GM23248 (cell line): ENCODE results near the gene ZNF808. TPM values are rescaled to one million over a fixed set of nuclear protein-coding genes. Genes with fewer than 3 reads are reported as not detected.
"Not testable (repeated sequence)": the region's sequence is repeated elsewhere in the genome, so short reads cannot be mapped to it uniquely, and the experiment has no call there.

Experiments
- DNase-seq: peaks from one replicate; pipeline ENCODE4 v3.0.0-alpha.2; 2015
- H2AFZ ChIP-seq: fragments of 200-600 bp; sonication (generic); 2 replicates; pipeline ENCODE4 v1.6.1; 2016; ENCODE audit warnings: antibody characterized with exemption
- H3F3A ChIP-seq: fragments of 200-600 bp; sonication (generic); 2 replicates; pipeline ENCODE4 v1.6.1; 2016; ENCODE audit warnings: mild to moderate bottlenecking, antibody characterized with exemption, mixed run types; ENCODE audit not compliant: insufficient read depth
- H3K27ac ChIP-seq: fragments of 200-600 bp; sonication (generic); 2 replicates; pipeline ENCODE4 v1.5.1; 2016; ENCODE audit warnings: mild to moderate bottlenecking
- H3K27me3 ChIP-seq: fragments of 200-600 bp; sonication (generic); replicated peaks from 2 replicates; pipeline ENCODE4 v1.6.1; 2016; ENCODE audit warnings: mild to moderate bottlenecking; ENCODE audit not compliant: insufficient read depth
- H3K36me3 ChIP-seq: fragments of 200-600 bp; sonication (generic); 2 replicates; pipeline ENCODE4 v1.6.1; 2016; ENCODE audit warnings: low read depth, mild to moderate bottlenecking
- H3K4me1 ChIP-seq: fragments of 200-600 bp; sonication (generic); 2 replicates; pipeline ENCODE4 v1.6.1; 2016; ENCODE audit warnings: mild to moderate bottlenecking; ENCODE audit not compliant: insufficient read depth
- H3K4me2 ChIP-seq: fragments of 200-600 bp; sonication (generic); one replicate; pipeline ENCODE4 v1.6.1; 2016; ENCODE audit warnings: mild to moderate bottlenecking; ENCODE audit not compliant: unreplicated experiment
- H3K4me3 ChIP-seq: fragments of 200-600 bp; sonication (generic); 2 replicates; pipeline ENCODE4 v1.5.1; 2016; ENCODE audit warnings: mild to moderate bottlenecking
- H3K79me2 ChIP-seq: fragments of 200-600 bp; sonication (generic); 2 replicates; pipeline ENCODE4 v1.6.1; 2016; ENCODE audit warnings: mild to moderate bottlenecking; ENCODE audit not compliant: insufficient read depth
- H3K9ac ChIP-seq: fragments of 200-600 bp; sonication (generic); 2 replicates; pipeline ENCODE4 v1.6.1; 2016; ENCODE audit warnings: mild to moderate bottlenecking
- H3K9me2 ChIP-seq: fragments of 200-600 bp; sonication (generic); 2 replicates; pipeline ENCODE4 v1.6.1; 2016; ENCODE audit warnings: mixed run types, mild to moderate bottlenecking, moderate library complexity; ENCODE audit not compliant: insufficient read depth
- H3K9me3 ChIP-seq: fragments of 200-600 bp; sonication (generic); one replicate; pipeline ENCODE4 v1.6.1; 2017; ENCODE audit warnings: low read depth
- H4K20me1 ChIP-seq: fragments of 200-600 bp; sonication (generic); 2 replicates; pipeline ENCODE4 v1.6.0; 2016; ENCODE audit not compliant: insufficient read depth
- EZH2 ChIP-seq: fragments of 200-600 bp; sonication (generic); IDR thresholded peaks from 2 replicates; pipeline ENCODE4 v1.6.1; 2018; ENCODE audit warnings: antibody characterized with exemption, mild to moderate bottlenecking; ENCODE audit not compliant: insufficient read depth, poor library complexity, severe bottlenecking
- EZH2phosphoT487 ChIP-seq: fragments of 200-600 bp; sonication (generic); IDR thresholded peaks from 2 replicates; pipeline ENCODE4 v1.6.1; 2018; ENCODE audit warnings: antibody characterized with exemption, moderate library complexity, mild to moderate bottlenecking, low read depth; ENCODE audit not compliant: insufficient read depth
- WGBS, 2 experiments: methylation state at CpG; one replicate each; pipeline ENCODE4 v1.1.6; 2015 to 2017; ENCODE audit warnings: low lambda C conversion rate in 2 of 2, low coverage in 1 of 2; ENCODE audit errors: missing lambda C conversion rate in 2 of 2; 5-methylcytosine and 5-hydroxymethylcytosine counted together
- in situ Hi-C: fragments of 300-500 bp; cut with MboI; formaldehyde crosslinking; loops from 2 replicates; pipeline ENCODE4 v1.15.0; 2020
- polyA plus RNA-seq: library from polyadenylated mRNA; unstranded; fragments of >200 nt; fragmentation: Nextera tagmentation; extraction: Ambion mirVana; gene quantifications from 2 replicates; pipeline ENCODE4 v1.2.1, GENCODE V29; 2016
- small RNA-seq: library from RNA; depleted of rRNA; stranded (forward); fragments of <200 nt; gene quantifications from one replicate; pipeline ENCODE3, GENCODE V24; 2014; ENCODE audit warnings: low read depth, low replicate concordance
- total RNA-seq: library from RNA; depleted of rRNA; stranded (reverse); fragments of >200 nt; shearing (Covaris generic); gene quantifications from 2 replicates; pipeline ENCODE4 v1.2.3, GENCODE V29; 2014; rRNA removed

ZNF808 gene
- total and polyA plus RNA-seq, 2 experiments from 2014 or later: 2.9 to 7.9 TPM

DNA sequence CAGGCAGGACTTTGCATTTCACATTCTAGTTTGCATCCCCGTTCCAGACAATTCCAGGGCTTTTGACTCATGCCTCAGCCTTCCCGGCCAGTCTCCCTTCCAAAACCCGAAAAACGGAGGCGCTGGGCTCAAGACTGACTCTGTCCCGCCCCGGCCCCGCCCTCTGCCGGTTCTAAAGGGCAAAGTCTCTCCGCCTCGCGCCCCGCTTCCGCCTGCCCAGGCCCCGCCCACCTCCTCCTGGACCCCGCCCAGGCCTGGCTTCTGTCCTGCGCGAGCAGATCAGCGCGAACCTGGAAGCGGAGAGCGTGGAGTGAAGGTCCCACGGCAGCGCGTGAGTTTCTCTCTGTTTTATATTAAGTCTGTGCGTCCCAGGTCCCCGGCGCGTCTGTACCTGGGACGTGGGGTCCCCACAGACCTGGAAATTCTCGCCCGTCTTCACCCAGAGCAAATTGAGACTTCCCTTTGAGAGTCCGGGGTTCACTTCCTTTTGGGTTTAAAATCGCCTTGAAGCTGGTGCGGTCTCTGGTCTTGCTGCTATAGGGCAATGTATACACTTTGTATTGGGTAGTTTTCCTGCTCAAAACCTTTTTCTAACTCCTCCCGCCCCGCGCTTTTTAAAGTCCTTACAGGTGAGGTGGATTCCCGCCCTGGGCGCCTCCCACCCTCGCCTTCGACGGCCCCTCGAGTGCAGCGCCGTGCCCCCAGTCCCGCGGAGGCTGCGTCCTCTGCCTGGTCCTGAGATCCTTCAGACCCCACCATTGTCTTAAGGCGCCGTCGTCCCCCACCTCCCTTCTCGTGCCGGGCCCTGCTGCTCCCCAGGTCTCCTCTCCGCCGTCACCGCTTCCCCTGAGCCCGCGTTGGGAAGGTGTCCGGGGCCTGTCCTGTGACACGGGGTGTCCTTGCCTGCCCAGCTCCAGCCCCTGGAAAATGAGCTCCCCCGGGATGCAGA is 73.8 kb downstream of the ZNF808 start:
- in situ Hi-C loops: no loop called here
- TF ChIP-seq EZH2phosphoT487 (no peak), EZH2 (no peak)
- peak overlapping the region; percentile 79 for H3K4me3 ChIP-seq
- peak overlapping the region; percentile 92 for H2AFZ ChIP-seq
- peaks cover 15% of the 10 kb centered on the region for H3F3A ChIP-seq
- peak overlapping the region; percentile 88 for H3K4me2 ChIP-seq
- no peaks in the 10 kb centered on the region for H3K9me2 ChIP-seq
- H3K4me1 ChIP-seq: peaks cover 7% of the 10 kb centered on the region; the same call in 1 of the 2 replicates
- 0 out of 2 replicates have a peak, but pooled peaks cover 5% of the 10 kb centered on the region for H3K36me3 ChIP-seq
- no peaks in the 10 kb centered on the region for H3K27me3 ChIP-seq
- no peaks in the 10 kb centered on the region for H4K20me1 ChIP-seq
- no peaks in the 10 kb centered on the region for H3K79me2 ChIP-seq
- DNase-seq: peak; percentile 97
- H3K27ac ChIP-seq: peak overlapping the region; percentile 32
- peak overlapping the region; percentile 66 for H3K9ac ChIP-seq
- H3K9me3 ChIP-seq: no peaks in the 10 kb centered on the region
- WGBS, 2 experiments: 1 to 3% methylated on average over 46 to 62 of the region's 62 CpGs

DNA sequence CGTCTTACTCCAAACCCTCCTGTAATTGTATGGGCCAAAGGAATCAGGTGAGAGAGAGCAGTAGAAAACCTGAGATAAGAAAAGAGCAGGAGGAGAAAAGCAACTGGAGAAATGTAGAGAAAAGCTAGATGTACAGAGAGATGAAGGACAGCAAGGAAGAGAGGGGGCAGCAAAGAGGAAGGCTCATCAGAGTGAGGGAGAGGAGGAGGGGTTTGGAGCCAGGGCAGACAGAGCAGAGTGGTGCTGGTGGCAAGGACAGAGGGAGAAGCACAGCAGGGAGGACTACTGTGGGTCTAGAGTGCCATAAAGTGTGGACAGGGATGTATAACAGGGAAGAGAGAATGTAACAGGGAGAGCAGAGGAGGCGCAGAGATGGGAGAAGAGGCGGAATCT is 74.5 kb downstream of the ZNF808 start:
- Histone ChIP-seq H2AFZ (peak overlapping the region; percentile 92), H3F3A (peaks cover 15% of the 10 kb centered on the region), H3K9ac (peak overlapping the region; percentile 66), H3K4me3 (peak overlapping the region; percentile 79), H3K4me2 (peak overlapping the region; percentile 88)
- H3K27ac ChIP-seq, H3K27me3 ChIP-seq, H4K20me1 ChIP-seq, H3K9me3 ChIP-seq, H3K36me3 ChIP-seq, H3K79me2 ChIP-seq, in situ Hi-C loops, H3K4me1 ChIP-seq, H3K9me2 ChIP-seq: not testable (repeated sequence)
- 24 to 39% methylated on average over 2 to 3 of the region's 3 CpGs for WGBS, 2 experiments
- peak; percentile 25 for DNase-seq

DNA sequence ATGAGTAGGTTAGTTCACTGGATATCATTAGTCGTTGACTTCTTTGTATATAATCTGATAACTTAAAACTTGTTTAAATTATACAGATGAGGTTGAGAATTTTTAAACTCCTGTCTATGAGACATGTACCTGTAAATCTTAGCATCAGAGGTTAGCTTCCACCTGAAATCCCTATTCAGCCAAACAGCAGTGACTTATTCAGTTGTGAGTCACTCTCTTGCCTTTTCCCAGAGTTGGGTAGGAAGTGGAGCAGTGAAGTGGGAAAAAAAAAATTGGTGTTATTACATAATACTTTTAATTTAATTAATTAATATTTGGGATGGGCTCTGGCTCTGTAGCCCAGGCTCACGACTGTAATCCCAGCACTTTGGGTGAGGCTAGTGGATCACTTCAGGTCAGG is 75.5 kb downstream of the ZNF808 start:
- no peak overlapping the region for H3K9ac ChIP-seq
- H3K27ac ChIP-seq: no peak overlapping the region
- WGBS, 2 experiments: 53 to 61% methylated on average over 2 of the region's 2 CpGs
- H3K9me3 ChIP-seq: no peaks in the 10 kb centered on the region
- peaks cover 7% of the 10 kb centered on the region; the same call in 1 of the 2 replicates for H3K4me1 ChIP-seq
- H3K4me3 ChIP-seq: no peak overlapping the region
- TF ChIP-seq EZH2phosphoT487 (no peak), EZH2 (no peak)
- no peaks in the 10 kb centered on the region for H3K27me3 ChIP-seq
- no peak overlapping the region for H2AFZ ChIP-seq
- H3K9me2 ChIP-seq: no peaks in the 10 kb centered on the region
- in situ Hi-C loops: no loop called here
- no peaks in the 10 kb centered on the region for H4K20me1 ChIP-seq
- H3K79me2 ChIP-seq: no peaks in the 10 kb centered on the region
- peaks cover 15% of the 10 kb centered on the region for H3F3A ChIP-seq
- H3K4me2 ChIP-seq: no peak overlapping the region
- DNase-seq: peak; percentile 49
- no peaks in the 10 kb centered on the region for H3K36me3 ChIP-seq

DNA sequence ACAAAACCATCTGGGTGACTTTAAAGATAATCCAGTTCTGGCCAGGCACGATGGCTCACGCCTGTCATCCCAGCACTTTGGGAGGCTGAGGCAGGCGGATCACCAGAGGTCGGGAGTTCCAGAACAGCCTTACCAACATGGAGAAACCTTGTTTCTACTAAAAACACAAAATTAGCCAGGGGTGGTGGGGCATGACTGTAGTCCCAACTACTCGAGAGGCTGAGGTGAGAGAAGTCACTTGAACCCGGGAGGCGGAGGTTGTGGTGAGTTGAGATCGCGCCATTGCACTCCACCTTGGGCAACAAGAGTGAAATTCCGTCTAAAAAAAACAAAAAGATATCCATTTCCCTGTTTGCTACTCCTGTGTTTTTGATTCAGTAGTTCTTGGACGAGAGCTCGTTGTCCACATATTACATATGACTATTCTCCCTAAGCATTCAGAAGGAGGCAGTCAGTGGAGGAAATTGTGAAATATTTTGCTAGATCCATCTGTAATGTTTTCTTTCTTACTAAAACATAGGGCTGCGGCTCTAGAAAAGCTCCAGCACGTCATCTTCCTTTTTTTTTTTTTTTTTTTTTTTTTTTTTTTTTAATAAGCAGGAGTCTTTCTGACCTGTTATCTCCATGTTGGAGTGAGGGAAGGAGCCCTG is 76.2 kb downstream of the ZNF808 start:
- no peak overlapping the region for H3K9ac ChIP-seq

More for the DNA sequence above, 76.2 kb downstream of the ZNF808 start:
- Histone ChIP-seq H3K4me2 (no peak overlapping the region), H2AFZ (no peak overlapping the region), H4K20me1 (no peaks in the 10 kb centered on the region), H3K9me2 (no peaks in the 10 kb centered on the region), H3K4me1 (peaks cover 7% of the 10 kb centered on the region; the same call in 1 of the 2 replicates), H3K79me2 (no peaks in the 10 kb centered on the region), H3K4me3 (no peak overlapping the region), H3K27ac (no peak overlapping the region), H3K9me3 (no peaks in the 10 kb centered on the region), H3F3A (peaks cover 15% of the 10 kb centered on the region), H3K36me3 (no peaks in the 10 kb centered on the region), H3K27me3 (no peaks in the 10 kb centered on the region)
- DNase-seq: peak; percentile 54
- in situ Hi-C loops: no loop called here
- 76 to 79% methylated on average over 14 of the region's 14 CpGs for WGBS, 2 experiments
- TF ChIP-seq EZH2phosphoT487: no peak
- TF ChIP-seq EZH2: no peak

Small RNA genes within 50 kb of the gene (small RNA-seq; reads per million reads assigned to genes)
- not detected for gene RPL39P34

Other genes starting within 250 kb of the ZNF808 start
- gene ZNF480, start 230.5 kb upstream of the ZNF808 start, total RNA-seq: 3.8 and 5.3 TPM in 2 replicates
- gene ZNF480, start 230.5 kb upstream of the ZNF808 start, polyA plus RNA-seq: 6.6 and 7.3 TPM in 2 replicates
- 2.8 and 3.5 TPM in 2 replicates for gene ZNF610, start 191.4 kb upstream of the ZNF808 start, total RNA-seq
- 3.9 and 6.0 TPM in 2 replicates for gene ZNF610, start 191.4 kb upstream of the ZNF808 start, polyA plus RNA-seq
- 22.0 and 34.8 TPM in 2 replicates for gene ZNF880, start 157.7 kb upstream of the ZNF808 start, total RNA-seq
- gene ZNF880, start 157.7 kb upstream of the ZNF808 start, polyA plus RNA-seq: 30.7 and 32.5 TPM in 2 replicates
- gene ZNF528, start 129.8 kb upstream of the ZNF808 start, total RNA-seq: 14.9 and 22.5 TPM in 2 replicates
- 19.2 and 24.2 TPM in 2 replicates for gene ZNF528, start 129.8 kb upstream of the ZNF808 start, polyA plus RNA-seq
- gene ZNF534, start 98.5 kb upstream of the ZNF808 start, total RNA-seq: 0.25 TPM in 1 of 2 replicates, not detected in the other
- 0.16 and 0.20 TPM in 2 replicates for gene ZNF534, start 98.5 kb upstream of the ZNF808 start, polyA plus RNA-seq
- gene ZNF578, start 74.1 kb upstream of the ZNF808 start, total RNA-seq: 1.5 and 2.2 TPM in 2 replicates
- gene ZNF578, start 74.1 kb upstream of the ZNF808 start, polyA plus RNA-seq: 1.3 TPM in 2 replicates
- gene ZNF701, start 42.6 kb downstream of the ZNF808 start, total RNA-seq: 6.7 and 12.6 TPM in 2 replicates
- 5.5 and 6.7 TPM in 2 replicates for gene ZNF701, start 42.6 kb downstream of the ZNF808 start, polyA plus RNA-seq
- gene ZNF83, start 110.7 kb downstream of the ZNF808 start, total RNA-seq: 29.1 and 55.8 TPM in 2 replicates
- gene ZNF83, start 110.7 kb downstream of the ZNF808 start, polyA plus RNA-seq: 24.7 and 27.9 TPM in 2 replicates
- 6.7 and 7.7 TPM in 2 replicates for gene ZNF611, start 207.4 kb downstream of the ZNF808 start, total RNA-seq
- 5.5 and 7.8 TPM in 2 replicates for gene ZNF611, start 207.4 kb downstream of the ZNF808 start, polyA plus RNA-seq